DND-41 (cell line): ENCODE data around the gene DNA2.

Experiments
- CTCF ChIP-seq: IDR thresholded peaks from 2 replicates; pipeline ENCODE4 v1.5.1; 2012; ENCODE audit warnings: borderline replicate concordance, low read length, moderate library complexity, mild to moderate bottlenecking; ENCODE audit not compliant: poor library complexity, severe bottlenecking; ENCODE audit errors: extremely low read depth
- EZH2 ChIP-seq: IDR thresholded peaks from 3 replicates; pipeline ENCODE4 v1.6.1; 2012; ENCODE audit warnings: borderline replicate concordance, low read depth, mild to moderate bottlenecking, moderate library complexity, low read length, inconsistent platforms; ENCODE audit not compliant: severe bottlenecking

- no peak for TF ChIP-seq CTCF
- no peak for TF ChIP-seq EZH2
These were observed 45.0 kb upstream of the DNA2 start for GRCh38 chr10:68516766-68517165.
